ENCODE results near the gene UBA1.

DNA sequence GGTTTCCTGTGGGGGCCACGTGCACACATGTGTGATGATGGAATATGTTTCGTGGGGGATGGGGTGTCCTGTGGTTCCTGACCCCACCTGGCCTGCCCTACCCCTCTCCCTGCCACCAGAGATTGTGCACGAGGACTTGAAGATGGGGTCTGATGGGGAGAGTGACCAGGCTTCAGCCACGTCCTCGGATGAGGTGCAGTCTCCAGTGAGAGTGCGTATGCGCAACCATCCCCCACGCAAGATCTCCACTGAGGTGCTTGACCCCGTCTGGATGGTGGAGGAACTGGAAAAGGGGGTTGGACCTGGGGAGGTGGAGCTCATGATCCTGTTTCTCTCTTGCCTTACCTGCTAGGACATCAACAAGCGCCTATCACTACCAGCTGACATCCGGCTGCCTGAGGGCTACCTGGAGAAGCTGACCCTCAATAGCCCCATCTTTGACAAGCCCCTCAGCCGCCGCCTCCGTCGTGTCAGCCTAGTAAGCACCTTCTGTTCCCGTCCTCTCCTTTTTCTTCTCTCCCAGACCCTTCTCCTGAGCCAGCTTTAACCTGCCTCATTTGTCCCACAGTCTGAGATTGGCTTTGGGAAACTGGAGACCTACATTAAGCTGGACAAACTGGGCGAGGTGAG is 30.8 kb downstream of the UBA1 start:
- TF ChIP-seq, protein P1, sequence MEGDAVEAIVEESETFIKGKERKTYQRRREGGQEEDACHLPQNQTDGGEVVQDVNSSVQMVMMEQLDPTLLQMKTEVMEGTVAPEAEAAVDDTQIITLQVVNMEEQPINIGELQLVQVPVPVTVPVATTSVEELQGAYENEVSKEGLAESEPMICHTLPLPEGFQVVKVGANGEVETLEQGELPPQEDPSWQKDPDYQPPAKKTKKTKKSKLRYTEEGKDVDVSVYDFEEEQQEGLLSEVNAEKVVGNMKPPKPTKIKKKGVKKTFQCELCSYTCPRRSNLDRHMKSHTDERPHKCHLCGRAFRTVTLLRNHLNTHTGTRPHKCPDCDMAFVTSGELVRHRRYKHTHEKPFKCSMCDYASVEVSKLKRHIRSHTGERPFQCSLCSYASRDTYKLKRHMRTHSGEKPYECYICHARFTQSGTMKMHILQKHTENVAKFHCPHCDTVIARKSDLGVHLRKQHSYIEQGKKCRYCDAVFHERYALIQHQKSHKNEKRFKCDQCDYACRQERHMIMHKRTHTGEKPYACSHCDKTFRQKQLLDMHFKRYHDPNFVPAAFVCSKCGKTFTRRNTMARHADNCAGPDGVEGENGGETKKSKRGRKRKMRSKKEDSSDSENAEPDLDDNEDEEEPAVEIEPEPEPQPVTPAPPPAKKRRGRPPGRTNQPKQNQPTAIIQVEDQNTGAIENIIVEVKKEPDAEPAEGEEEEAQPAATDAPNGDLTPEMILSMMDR (IDR thresholded peaks at IDR 0.05 in 8 of 11, conservative IDR thresholded peaks at IDR 0.05 in 3 of 11) = no peak
- TF ChIP-seq POLR2A (IDR thresholded peaks at IDR 0.05) = no peak

All from spleen (tissue), 7 donors.